MCF 10A (cell line): ENCODE results near the gene PBRM1. TPM values are rescaled to one million over a fixed set of nuclear protein-coding genes. Genes with fewer than 3 reads are reported as not detected.

Source experiments
- BruUV-seq: library from RNA; stranded (reverse); fragments of 400-500 nt; replicated peaks from 2 replicates; lab custom pipeline; 2021; lab: Mats Ljungman, UMichigan
- CTCF ChIA-PET: fragments of 300-600 bp; sonication (Branson Sonifier 250); formaldehyde crosslinking; extraction: SDS; loops from one replicate; lab custom pipeline; 2021; ENCODE audit warnings: antibody characterized with exemption, inconsistent platforms; lab: Yijun Ruan, JAX
- POLR2A ChIA-PET: fragments of 300-600, 350-650 bp; sonication (Branson Sonifier 250); formaldehyde crosslinking; extraction: SDS; loops from one replicate; lab custom pipeline; 2020; ENCODE audit warnings: antibody characterized with exemption, inconsistent platforms; lab: Yijun Ruan, JAX
- DNase-seq: peaks from one replicate; pipeline ENCODE4 v3.0.0-alpha.2; 2018; ENCODE audit not compliant: unreplicated experiment
- H3K27ac Mint-ChIP-seq: one replicate; pipeline ENCODE4 v1.8.0; 2022; ENCODE audit warnings: mild to moderate bottlenecking, low read depth, mixed read lengths; ENCODE audit not compliant: unreplicated experiment
- H3K27me3 Mint-ChIP-seq: one replicate; pipeline ENCODE4 v1.8.0; 2022; ENCODE audit warnings: mixed read lengths; ENCODE audit not compliant: insufficient read depth, unreplicated experiment
- H3K36me3 Mint-ChIP-seq: one replicate; pipeline ENCODE4 v1.8.0; 2022; ENCODE audit warnings: mild to moderate bottlenecking, moderate library complexity, mixed read lengths; ENCODE audit not compliant: insufficient read depth, unreplicated experiment
- H3K4me1 Mint-ChIP-seq: one replicate; pipeline ENCODE4 v1.8.0; 2022; ENCODE audit warnings: mixed read lengths; ENCODE audit not compliant: insufficient read depth, unreplicated experiment
- H3K4me3 Mint-ChIP-seq: one replicate; pipeline ENCODE4 v1.8.0; 2022; ENCODE audit warnings: mild to moderate bottlenecking, moderate library complexity, mixed read lengths; ENCODE audit not compliant: unreplicated experiment
- H3K9me3 Mint-ChIP-seq: one replicate; pipeline ENCODE4 v1.8.0; 2022; ENCODE audit warnings: mixed read lengths; ENCODE audit not compliant: unreplicated experiment
- intact Hi-C: fragments of 100-400 bp; cut with micrococcal nuclease; formaldehyde crosslinking; loops from 2 replicates; pipeline ENCODE4 v1.14.1; 2022
- total RNA-seq: library from RNA; stranded (reverse); gene quantifications from 2 replicates; pipeline ENCODE4 v1.2.3, GENCODE V29; 2022
- TF ChIP-seq, protein P1 (sequence below): fragments of 200-600 bp; IDR thresholded peaks from one replicate; pipeline ENCODE4 v1.8.0; 2022; ENCODE audit warnings: antibody characterized with exemption, mild to moderate bottlenecking; ENCODE audit not compliant: unreplicated experiment

PBRM1 gene
- total RNA-seq, 1 experiment from 2014 or later, result 56.9 TPM

DNA sequence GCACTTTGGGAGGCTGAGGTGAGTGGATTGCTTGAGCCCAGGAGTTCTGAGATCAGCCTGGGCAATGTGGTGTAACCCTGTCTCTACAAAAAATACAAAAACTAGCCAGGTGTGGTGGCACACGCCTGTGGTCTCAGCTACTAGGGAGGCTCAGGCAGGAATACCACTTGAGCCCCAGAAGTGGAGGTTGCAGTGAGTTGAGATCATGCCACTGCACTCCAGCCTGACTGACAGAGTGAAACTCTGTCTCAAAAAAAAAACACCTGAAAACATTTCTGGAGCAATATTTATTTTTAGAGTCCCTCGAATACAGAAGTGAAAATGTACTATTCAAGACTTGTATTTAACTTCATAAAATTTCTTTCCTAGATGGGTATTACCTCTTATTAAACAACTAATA lies 24.8 kb upstream of the PBRM1 start:
- intact Hi-C loops, result no loop called here
- TF ChIP-seq, protein P1, sequence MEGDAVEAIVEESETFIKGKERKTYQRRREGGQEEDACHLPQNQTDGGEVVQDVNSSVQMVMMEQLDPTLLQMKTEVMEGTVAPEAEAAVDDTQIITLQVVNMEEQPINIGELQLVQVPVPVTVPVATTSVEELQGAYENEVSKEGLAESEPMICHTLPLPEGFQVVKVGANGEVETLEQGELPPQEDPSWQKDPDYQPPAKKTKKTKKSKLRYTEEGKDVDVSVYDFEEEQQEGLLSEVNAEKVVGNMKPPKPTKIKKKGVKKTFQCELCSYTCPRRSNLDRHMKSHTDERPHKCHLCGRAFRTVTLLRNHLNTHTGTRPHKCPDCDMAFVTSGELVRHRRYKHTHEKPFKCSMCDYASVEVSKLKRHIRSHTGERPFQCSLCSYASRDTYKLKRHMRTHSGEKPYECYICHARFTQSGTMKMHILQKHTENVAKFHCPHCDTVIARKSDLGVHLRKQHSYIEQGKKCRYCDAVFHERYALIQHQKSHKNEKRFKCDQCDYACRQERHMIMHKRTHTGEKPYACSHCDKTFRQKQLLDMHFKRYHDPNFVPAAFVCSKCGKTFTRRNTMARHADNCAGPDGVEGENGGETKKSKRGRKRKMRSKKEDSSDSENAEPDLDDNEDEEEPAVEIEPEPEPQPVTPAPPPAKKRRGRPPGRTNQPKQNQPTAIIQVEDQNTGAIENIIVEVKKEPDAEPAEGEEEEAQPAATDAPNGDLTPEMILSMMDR, result no peak
- H3K4me1 Mint-ChIP-seq, result no peaks in the 10 kb centered on the region
- BruUV-seq, result no TSS peak
- ChIA-PET POLR2A (interaction anchor here (1.0 kb wide), 1 partner anchor 10 kb away, joined by 3 read pairs; no protein-coding TSS in a partner anchor), CTCF (no interaction called here)
- H3K4me3 Mint-ChIP-seq, result no peak overlapping the region
- no peaks in the 10 kb centered on the region for H3K9me3 Mint-ChIP-seq
- H3K27ac Mint-ChIP-seq, result no peak overlapping the region
- DNase-seq, result no peak
- H3K27me3 Mint-ChIP-seq, result no peaks in the 10 kb centered on the region
- H3K36me3 Mint-ChIP-seq, result peaks cover 36% of the 10 kb centered on the region

DNA sequence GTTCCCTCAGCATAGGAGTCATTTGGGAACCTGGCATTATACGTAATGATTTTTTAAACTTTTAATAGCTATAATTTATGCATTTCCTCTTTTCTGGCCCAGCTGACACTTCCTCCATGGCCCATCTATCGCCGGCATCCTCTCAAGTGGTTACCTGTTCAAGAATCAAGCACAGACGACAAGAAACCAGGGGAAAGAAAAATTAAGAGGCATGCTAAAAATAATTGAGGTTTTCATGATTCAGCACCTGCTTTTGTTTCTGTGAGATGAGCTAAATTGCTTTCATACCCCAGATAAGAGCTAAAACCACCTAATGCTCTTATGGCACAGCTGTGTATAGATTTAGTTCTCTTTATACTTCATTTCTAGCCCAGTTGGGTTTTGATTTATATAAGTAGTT lies 21.9 kb upstream of the PBRM1 start:
- TF ChIP-seq, protein P1, result no peak
- no peak for DNase-seq
- Mint-ChIP-seq H3K4me1 (peaks cover 7% of the 10 kb centered on the region), H3K9me3 (no peaks in the 10 kb centered on the region), H3K27ac (no peak overlapping the region), H3K27me3 (no peaks in the 10 kb centered on the region), H3K36me3 (peaks cover 36% of the 10 kb centered on the region), H3K4me3 (peak overlapping the region; percentile 95)
- CTCF ChIA-PET, result interaction anchor here (0.6 to 1.2 kb wide), 5 partner anchors 9 to 34 kb away, joined by 3 to 6 read pairs (median 4); no protein-coding TSS in a partner anchor
- BruUV-seq, result no TSS peak
- intact Hi-C loops, result no loop called here
- POLR2A ChIA-PET, result interaction anchor here (0.6 to 4.1 kb wide), 4 partner anchors 12 to 63 kb away, joined by 3 to 34 read pairs (median 4); partner anchors contain the start of gene NEK4

DNA sequence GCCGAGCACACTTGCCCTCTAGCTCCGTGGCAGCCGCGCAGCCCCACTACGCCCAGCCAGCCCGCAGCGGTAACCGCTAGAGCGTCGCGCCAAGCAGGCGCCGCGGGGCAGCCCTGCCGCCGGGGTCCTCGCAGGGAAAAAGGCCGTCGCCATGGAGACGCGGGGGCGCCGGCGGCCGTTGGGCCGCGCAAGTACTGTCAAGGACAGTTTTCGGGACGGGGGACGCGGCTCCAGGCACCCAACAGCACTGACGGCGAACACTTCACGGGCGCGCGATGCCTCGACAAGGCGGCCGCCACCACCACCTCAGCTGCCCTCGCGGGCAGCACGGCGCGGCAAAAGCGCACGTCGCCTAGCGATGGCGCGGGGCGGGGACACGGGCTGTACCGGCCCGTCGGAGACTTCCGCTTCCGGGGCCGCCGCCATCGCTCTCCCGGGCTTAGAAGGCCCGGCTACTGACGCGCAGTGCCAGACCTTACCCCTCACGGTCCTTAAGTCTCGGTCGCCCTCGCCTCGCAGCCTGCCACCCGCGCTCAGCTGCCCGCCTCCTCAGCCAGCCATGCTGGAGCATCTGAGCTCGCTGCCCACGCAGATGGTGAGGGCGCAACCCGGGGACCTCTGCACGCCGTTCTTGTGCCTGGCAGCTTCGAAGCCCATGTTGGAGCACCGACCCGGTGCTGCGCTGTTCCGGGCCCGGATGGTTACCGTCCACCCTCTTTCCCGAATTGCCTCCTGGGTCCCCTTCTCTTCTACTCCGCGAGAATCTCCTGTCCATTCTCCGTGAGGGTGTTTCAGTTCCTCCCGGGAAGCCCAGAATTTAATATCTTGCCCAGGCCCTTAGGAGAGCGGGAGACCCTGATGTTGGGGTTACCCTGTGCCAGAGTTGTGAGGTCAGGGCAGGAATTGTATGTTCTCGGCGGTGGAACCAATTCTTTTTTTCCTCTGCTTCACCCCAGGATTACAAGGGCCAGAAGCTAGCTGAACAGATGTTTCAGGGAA lies 20.3 kb upstream of the PBRM1 start, which contains the start of the genes GLT8D1 and SPCS1:
Gene GLT8D1 (minus strand): TSS at position 104 of the 999 bp plus-strand sequence. CDS start 5,331 bp downstream, outside the sequence.
Gene SPCS1 (plus strand): TSS at position 419 of the 999 bp plus-strand sequence. CDS start 141 bp downstream, at position 560.
- DNase-seq, result peak; percentile 84
- H3K4me3 Mint-ChIP-seq, result peak within 1 kb of the TSS; percentile 95
- no TSS peak for BruUV-seq
- POLR2A ChIA-PET, result interaction anchor here (0.6 to 4.5 kb wide), 19 partner anchors 10 to 650 kb away, joined by 3 to 92 read pairs (median 4); partner anchors contain the start of genes DUSP7, GNL3, NEK4 and PBRM1
- H3K9me3 Mint-ChIP-seq, result no peaks in the 10 kb centered on the region
- peak within 1 kb of the TSS; percentile 93 for H3K27ac Mint-ChIP-seq
- CTCF ChIA-PET, result interaction anchor here (0.6 to 1.5 kb wide), 5 partner anchors 14 to 644 kb away, joined by 3 to 6 read pairs (median 4); no protein-coding TSS in a partner anchor
- no peaks in the 10 kb centered on the region for H3K27me3 Mint-ChIP-seq
- H3K36me3 Mint-ChIP-seq, result peaks cover 36% of the 10 kb centered on the region
- intact Hi-C loops, result no loop called here
- peaks cover 7% of the 10 kb centered on the region for H3K4me1 Mint-ChIP-seq
- TF ChIP-seq, protein P1, result no peak

DNA sequence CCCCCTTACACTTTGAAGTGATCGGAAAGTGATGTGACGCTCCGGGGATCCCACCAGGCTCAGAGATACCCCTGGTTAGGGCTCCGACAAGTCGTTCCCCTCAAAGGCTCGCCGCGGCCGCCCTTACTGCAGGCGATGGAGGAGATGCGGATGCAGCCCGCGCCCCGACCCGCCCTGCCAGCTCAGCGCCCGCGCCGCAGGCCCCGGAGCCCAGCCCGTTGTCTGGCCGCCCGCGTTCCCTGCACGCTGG lies 19.6 kb upstream of the PBRM1 start:
- peak overlapping the region; percentile 93 for H3K27ac Mint-ChIP-seq
- TF ChIP-seq, protein P1, result no peak
- H3K4me1 Mint-ChIP-seq, result peaks cover 7% of the 10 kb centered on the region
- DNase-seq, result no peak
- intact Hi-C loops, result no loop called here
- peak overlapping the region; percentile 95 for H3K4me3 Mint-ChIP-seq
- peaks cover 30% of the 10 kb centered on the region for H3K36me3 Mint-ChIP-seq
- no peaks in the 10 kb centered on the region for H3K27me3 Mint-ChIP-seq
- ChIA-PET CTCF (interaction anchor here (1.1 to 1.5 kb wide), 2 partner anchors 13 to 15 kb away, joined by 4 read pairs; no protein-coding TSS in a partner anchor), POLR2A (interaction anchor here (0.6 to 4.5 kb wide), 13 partner anchors 9 to 293 kb away, joined by 3 to 92 read pairs (median 8); partner anchors contain the start of genes GNL3, NEK4 and PBRM1)
- H3K9me3 Mint-ChIP-seq, result no peaks in the 10 kb centered on the region
- no TSS peak for BruUV-seq
